Measurements from ENCODE around the gene PSEN2.
"Not testable (repeated sequence)": the region's sequence is repeated elsewhere in the genome, so short reads cannot be mapped to it uniquely, and the experiment has no call there.

PSEN2 gene

GRCh38 chr1:226921504-226921903, 51.1 kb downstream of the PSEN2 start:
- DNase-seq (ENCODE audit: low read depth, low spot score) = no peak
- no peak overlapping the region for H3K4me3 ChIP-seq (ENCODE audit: low read depth, low read length)
- in situ Hi-C loops (cut with HindIII; ENCODE audit: low sequenced_read_pairs) = no loop called here
- TF ChIP-seq CTCF (IDR thresholded peaks at IDR 0.05; ENCODE audit: low read depth, low read length) = no peak

- DNase-seq (ENCODE audit: low read depth, low spot score); H3K4me3 ChIP-seq (ENCODE audit: low read depth, low read length); in situ Hi-C loops (cut with HindIII; ENCODE audit: low sequenced_read_pairs): not testable (repeated sequence)
Measured at GRCh38 chr1:226929260-226930111, 59.1 kb downstream of the PSEN2 start.

- no peak overlapping the region for H3K4me3 ChIP-seq (ENCODE audit: low read depth, low read length)
- peak; percentile 2 for DNase-seq (ENCODE audit: low read depth, low spot score)
- in situ Hi-C loops (cut with HindIII; ENCODE audit: low sequenced_read_pairs) = no loop called here
- no peak for TF ChIP-seq CTCF (IDR thresholded peaks at IDR 0.05; ENCODE audit: low read depth, low read length)
Measured at GRCh38 chr1:226934483-226935237, 64.2 kb downstream of the PSEN2 start.

GRCh38 chr1:226937940-226938725, 67.7 kb downstream of the PSEN2 start:
- no peak for TF ChIP-seq CTCF (IDR thresholded peaks at IDR 0.05; ENCODE audit: low read depth, low read length)
- in situ Hi-C loops (cut with HindIII; ENCODE audit: low sequenced_read_pairs) = no loop called here
- H3K4me3 ChIP-seq (ENCODE audit: low read depth, low read length) = no peak overlapping the region
- DNase-seq (ENCODE audit: low read depth, low spot score) = no peak

- no peak for TF ChIP-seq CTCF (IDR thresholded peaks at IDR 0.05; ENCODE audit: low read depth, low read length)
- H3K4me3 ChIP-seq (ENCODE audit: low read depth, low read length) = peak overlapping the region; percentile 59
- in situ Hi-C loops (cut with HindIII; ENCODE audit: low sequenced_read_pairs) = no loop called here
- peak; percentile 61 for DNase-seq (ENCODE audit: low read depth, low spot score)
Measured at GRCh38 chr1:226938903-226939437, 68.6 kb downstream of the PSEN2 start.

- TF ChIP-seq CTCF (IDR thresholded peaks at IDR 0.05; ENCODE audit: low read depth, low read length) = no peak
- H3K4me3 ChIP-seq (ENCODE audit: low read depth, low read length) = peak overlapping the region; percentile 59
- DNase-seq (ENCODE audit: low read depth, low spot score) = no peak
- in situ Hi-C loops (cut with HindIII; ENCODE audit: low sequenced_read_pairs) = no loop called here
Measured at GRCh38 chr1:226939438-226940028, 69.1 kb downstream of the PSEN2 start.

All from astrocyte of the spinal cord (primary cell).